Kidney (tissue), 14 donors: ENCODE measurements around the gene GRIK3. TPM values are rescaled to one million over a fixed set of nuclear protein-coding genes. Genes with fewer than 3 reads are reported as not detected.

Experiments
- DNase-seq, 5 donors: peaks; one replicate each; pipeline ENCODE4 v3.0.0-alpha.2; 2013 to 2020
- FAIRE-seq: peaks from 2 replicates; lab custom pipeline; 2012; peaks lifted over from hg19 to GRCh38; lab: Jason Lieb, UNC
- H3K27ac ChIP-seq, 2 donors: one replicate each; pipeline ENCODE4 v1.7.0; 2013; ENCODE audit warnings: low read depth in 2 of 2, low read length in 2 of 2, inconsistent platforms in 1 of 2
- H3K27me3 ChIP-seq: one replicate; pipeline ENCODE4 v1.7.1; 2013; ENCODE audit warnings: low read length, inconsistent platforms; ENCODE audit not compliant: control insufficient read depth, insufficient read depth
- H3K36me3 ChIP-seq, 3 donors: one replicate each; pipeline versions ENCODE4 v1.7.0 to v1.7.1; 2013; ENCODE audit warnings: low read length in 3 of 3, control low read depth in 1 of 3, inconsistent platforms in 1 of 3; ENCODE audit not compliant: insufficient read depth in 3 of 3, control insufficient read depth in 2 of 3
- H3K4me1 ChIP-seq, 3 donors: one replicate each; pipeline versions ENCODE4 v1.7.0 to v1.7.1; 2013; ENCODE audit warnings: low read length in 3 of 3, inconsistent platforms in 1 of 3, low read depth in 1 of 3; ENCODE audit not compliant: control insufficient read depth in 2 of 3, insufficient read depth in 2 of 3
- H3K4me3 ChIP-seq, 3 donors: one replicate each; pipeline versions ENCODE4 v1.7.0 to v1.8.1; 2013; ENCODE audit warnings: low read length in 3 of 3, control low read depth in 1 of 3, inconsistent platforms in 1 of 3
- H3K9ac ChIP-seq, 3 donors: one replicate each; pipeline versions ENCODE4 v1.7.0 to v1.7.1; 2013; ENCODE audit warnings: low read length in 3 of 3, control low read depth in 1 of 3, inconsistent platforms in 1 of 3
- H3K9me3 ChIP-seq, 3 donors: one replicate each; pipeline versions ENCODE4 v1.7.0 to v1.7.1; 2013; ENCODE audit warnings: low read length in 3 of 3, control low read depth in 1 of 3, inconsistent platforms in 1 of 3; ENCODE audit not compliant: control insufficient read depth in 2 of 3, insufficient read depth in 1 of 3
- CTCF ChIP-seq: IDR thresholded peaks from 3 replicates; pipeline ENCODE4 v1.5.1; 2012; ENCODE audit warnings: mild to moderate bottlenecking, moderate library complexity, borderline replicate concordance; ENCODE audit not compliant: insufficient read depth; ENCODE audit errors: extremely low read depth
- intact Hi-C: fragments of 100-400 bp; cut with DNase I; formaldehyde crosslinking; loops from one replicate; pipeline ENCODE4 v1.11.1; 2022
- polyA plus RNA-seq: library from polyadenylated mRNA; stranded (reverse); fragments of 350-450 nt; fragmentation: Illumina TruSeq; extraction: RNeasy Lipid Tissue Mini Kit (QIAGEN cat#74804); gene quantifications from one replicate; pipeline ENCODE4 v1.2.3, GENCODE V29; 2014; ENCODE audit warnings: low read depth, low replicate concordance; ENCODE audit not compliant: insufficient read depth
- total RNA-seq: library from RNA; stranded (reverse); fragmentation: NEBNext Ultra II Directional; extraction: Animal tissue kit (Norgen Biotek cat#: 25700); gene quantifications from one replicate; pipeline ENCODE4 v1.2.1, GENCODE V29; 2021
- donor health status: control.
- donor health status: control.
- donor health status: control.
- donor health status: control.
- donor health status: control.
- donor health status: DM: yes; HTN: yes; CAD: no.
- donor health status: Normal renal cell carcinoma (clear cell type).

GRIK3 gene
- total and polyA plus RNA-seq, 2 donors from 2014 or later = 0.06 to 0.38 TPM

GRCh38 chr1:36755303-36756230 is 278.7 kb downstream of the GRIK3 start:
- H3K9me3 ChIP-seq = peaks cover 0 to 5% (median 0%) of the 10 kb centered on the region in 3 donors
- H3K27me3 ChIP-seq = no peaks in the 10 kb centered on the region
- intact Hi-C loops = no loop called here
- no peak for TF ChIP-seq CTCF
- no peak overlapping the region for H3K4me3 ChIP-seq
- FAIRE-seq (no peak), DNase-seq (no peak)
- no peaks in the 10 kb centered on the region for H3K36me3 ChIP-seq
- no peak overlapping the region for H3K27ac ChIP-seq
- no peaks in the 10 kb centered on the region for H3K4me1 ChIP-seq
- H3K9ac ChIP-seq = no peak overlapping the region

DNA sequence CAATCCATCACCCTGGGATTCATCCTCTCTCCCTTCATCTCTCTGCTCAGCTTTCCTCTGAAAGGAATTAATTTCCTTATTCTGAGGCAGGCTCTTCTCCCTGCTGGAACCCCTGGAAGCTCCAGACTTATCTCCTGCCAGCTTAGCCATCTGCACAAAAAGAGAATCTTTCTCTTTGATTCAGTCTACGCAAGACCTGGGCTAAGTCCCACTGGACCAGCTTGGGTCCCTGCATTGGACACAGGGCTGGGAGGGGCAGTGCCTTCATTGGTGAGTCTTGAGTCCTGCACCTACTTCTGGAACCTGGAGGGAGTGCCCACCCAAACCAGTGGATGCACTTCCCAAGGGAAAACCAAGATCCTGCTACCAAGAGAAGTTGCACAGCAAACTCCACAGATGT is 279.9 kb downstream of the GRIK3 start:
- DNase-seq (no peak), FAIRE-seq (no peak)
- no peaks in the 10 kb centered on the region for H3K27me3 ChIP-seq
- peaks cover 0 to under 1% (median 0%) of the 10 kb centered on the region in 3 donors for H3K9me3 ChIP-seq
- no peaks in the 10 kb centered on the region for H3K4me1 ChIP-seq
- no peak overlapping the region for H3K4me3 ChIP-seq
- no peak for TF ChIP-seq CTCF
- no peaks in the 10 kb centered on the region for H3K36me3 ChIP-seq
- intact Hi-C loops = no loop called here
- H3K27ac ChIP-seq = no peak overlapping the region
- H3K9ac ChIP-seq = no peak overlapping the region

DNA sequence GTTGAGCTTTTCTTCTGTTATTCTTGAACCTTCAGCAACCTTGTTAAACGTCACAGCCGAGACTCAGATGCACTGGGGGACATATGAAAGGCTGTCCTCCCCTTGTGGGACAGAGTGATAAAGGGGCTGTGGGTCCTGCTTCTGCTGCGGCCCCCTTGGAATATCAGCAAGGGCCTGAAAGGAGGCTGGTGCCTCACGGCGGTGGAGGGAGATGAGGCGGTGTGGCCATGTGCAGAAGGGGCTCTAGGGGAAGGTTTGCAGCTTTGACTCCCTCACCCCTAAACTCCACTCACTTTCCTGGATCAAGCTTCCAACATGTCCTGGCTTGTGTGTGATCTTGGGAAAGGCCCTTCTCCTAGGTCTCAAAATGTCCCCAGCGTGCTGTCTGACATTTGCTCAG is 280.9 kb downstream of the GRIK3 start:
- no peak overlapping the region for H3K9ac ChIP-seq
- no peaks in the 10 kb centered on the region for H3K27me3 ChIP-seq
- H3K36me3 ChIP-seq = no peaks in the 10 kb centered on the region
- no peaks in the 10 kb centered on the region for H3K4me1 ChIP-seq
- FAIRE-seq (no peak), DNase-seq (no peak)
- intact Hi-C loops = no loop called here
- H3K4me3 ChIP-seq = no peak overlapping the region
- TF ChIP-seq CTCF = no peak
- no peaks in the 10 kb centered on the region for H3K9me3 ChIP-seq
- no peak overlapping the region for H3K27ac ChIP-seq
